Uterus (tissue), 4 donors: ENCODE measurements around the gene NFIC. TPM values are rescaled to one million over a fixed set of nuclear protein-coding genes. Genes with fewer than 3 reads are reported as not detected.

ENCODE experiments used
- DNase-seq, 2 donors: peaks; one replicate each; pipeline ENCODE4 v3.0.0-alpha.2; 2019 to 2020
- H3K27ac ChIP-seq, 2 donors: fragments of 200-600 bp; sonication (generic); 1 replicate in 1 of 2; 2 replicates in 1 of 2; pipeline ENCODE4 v1.5.1; 2016 to 2018
- H3K27me3 ChIP-seq, 2 donors: fragments of 200-600 bp; sonication (generic); one replicate each; pipeline ENCODE4 v1.5.1; 2018 to 2019; ENCODE audit warnings: control low read depth in 1 of 2
- H3K36me3 ChIP-seq, 2 donors: fragments of 200-600 bp; sonication (generic); one replicate each; pipeline ENCODE4 v1.5.1; 2019; ENCODE audit warnings: control low read depth in 1 of 2
- H3K4me1 ChIP-seq, 2 donors: fragments of 200-600 bp; sonication (generic); one replicate each; pipeline ENCODE4 v1.5.1; 2018 to 2019; ENCODE audit warnings: control low read depth in 1 of 2
- H3K4me3 ChIP-seq, 2 donors: fragments of 200-600 bp; sonication (generic); 1 replicate in 1 of 2; 2 replicates in 1 of 2; pipeline ENCODE4 v1.5.1; 2018 to 2019; ENCODE audit warnings: mild to moderate bottlenecking in 1 of 2
- H3K9me3 ChIP-seq, 2 donors: fragments of 200-600 bp; sonication (generic); one replicate each; pipeline ENCODE4 v1.5.1; 2019; ENCODE audit warnings: control low read depth in 1 of 2
- CTCF ChIP-seq, 4 experiments: fragments of 200-600 bp in 2 of 4; fragments of 450-650 bp in 2 of 4; sonication (generic) in 2 of 4; IDR thresholded peaks; one replicate each; pipeline ENCODE4 v1.5.1; 2016 to 2019; ENCODE audit warnings: antibody characterized with exemption in 4 of 4, mild to moderate bottlenecking in 2 of 4, moderate library complexity in 1 of 4
- POLR2A ChIP-seq, 2 donors: fragments of 450-650 bp; IDR thresholded peaks; one replicate each; pipeline ENCODE4 v1.6.1; 2016; ENCODE audit warnings: antibody characterized with exemption in 2 of 2, mild to moderate bottlenecking in 1 of 2, moderate library complexity in 1 of 2
- intact Hi-C: fragments of 100-400 bp; cut with DNase I; formaldehyde crosslinking; loops from one replicate; pipeline ENCODE4 v1.15.1; 2023; ENCODE audit warnings: low total_unique reads
- total RNA-seq, 4 donors: library from RNA; depleted of rRNA in 3 of 4; stranded (reverse); fragments of >200 nt in 3 of 4; gene quantifications; one replicate each; pipeline versions ENCODE4 v1.1.0 to v1.2.4, GENCODE V29; 2014 to 2023
- donor health status: DM: yes; HTN: yes; CAD: no.

NFIC gene
- total RNA-seq, 4 donors from 2014 or later: 18.5 to 361 (median 82.9) TPM

GRCh38 chr19:3474614-3475013, 108.2 kb downstream of the NFIC start:
- intact Hi-C loops: no loop called here
- no peaks in the 10 kb centered on the region for H3K9me3 ChIP-seq
- TF ChIP-seq CTCF (IDR thresholded peaks at IDR 0.05) (no peak), POLR2A (IDR thresholded peaks at IDR 0.05) (no peak)

GRCh38 chr19:3475449-3475848, 109.1 kb downstream of the NFIC start:
- intact Hi-C loops: no loop called here
- H3K36me3 ChIP-seq: no peaks in the 10 kb centered on the region
- no peak for DNase-seq
- no peak overlapping the region for H3K27ac ChIP-seq
- H3K4me1 ChIP-seq: peaks cover 0 to 3% of the 10 kb centered on the region in 2 donors
- no peak for TF ChIP-seq POLR2A (IDR thresholded peaks at IDR 0.05)
- TF ChIP-seq CTCF (IDR thresholded peaks at IDR 0.05): no peak
- H3K27me3 ChIP-seq: no peaks in the 10 kb centered on the region
- no peak overlapping the region for H3K4me3 ChIP-seq
- no peaks in the 10 kb centered on the region for H3K9me3 ChIP-seq

More at GRCh38 chr19:3474614-3475013, 108.2 kb downstream of the NFIC start:
- no peaks in the 10 kb centered on the region for H3K27me3 ChIP-seq
- no peaks in the 10 kb centered on the region for H3K36me3 ChIP-seq
- no peak for DNase-seq
- no peak overlapping the region for H3K27ac ChIP-seq
- H3K4me3 ChIP-seq: no peak overlapping the region
- peaks cover 0 to 3% of the 10 kb centered on the region in 2 donors for H3K4me1 ChIP-seq

- H3K36me3 ChIP-seq: no peaks in the 10 kb centered on the region
- no peaks in the 10 kb centered on the region for H3K9me3 ChIP-seq
- no peak overlapping the region for H3K4me3 ChIP-seq
- intact Hi-C loops: no loop called here
- peaks cover 0 to 3% of the 10 kb centered on the region in 2 donors for H3K4me1 ChIP-seq
- H3K27ac ChIP-seq: no peak overlapping the region
- no peak for DNase-seq
- TF ChIP-seq CTCF (IDR thresholded peaks at IDR 0.05): no peak
- no peak for TF ChIP-seq POLR2A (IDR thresholded peaks at IDR 0.05)
- peaks cover 0 to 5% of the 10 kb centered on the region in 2 donors for H3K27me3 ChIP-seq
Measured at GRCh38 chr19:3476830-3477229, 110.4 kb downstream of the NFIC start.

- H3K9me3 ChIP-seq: no peaks in the 10 kb centered on the region
- intact Hi-C loops: no loop called here
Measured at GRCh38 chr19:3477506-3477905, 111.1 kb downstream of the NFIC start.

GRCh38 chr19:3477951-3478350, 111.6 kb downstream of the NFIC start:
- no peak for TF ChIP-seq POLR2A (IDR thresholded peaks at IDR 0.05)
- TF ChIP-seq CTCF (IDR thresholded peaks at IDR 0.05): no peak
- no peak overlapping the region for H3K27ac ChIP-seq

More at GRCh38 chr19:3477506-3477905, 111.1 kb downstream of the NFIC start:
- H3K27me3 ChIP-seq: peaks cover 4 to 5% of the 10 kb centered on the region in 2 donors
- TF ChIP-seq POLR2A (IDR thresholded peaks at IDR 0.05) (no peak), CTCF (IDR thresholded peaks at IDR 0.05) (no peak)
- H3K4me3 ChIP-seq: no peak overlapping the region
- H3K4me1 ChIP-seq: peaks cover 0 to 3% of the 10 kb centered on the region in 2 donors
- no peak overlapping the region for H3K27ac ChIP-seq
- no peaks in the 10 kb centered on the region for H3K36me3 ChIP-seq
- DNase-seq: no peak

More at GRCh38 chr19:3477951-3478350, 111.6 kb downstream of the NFIC start:
- Histone ChIP-seq H3K4me3 (no peak overlapping the region), H3K27me3 (peaks cover 5 to 7% of the 10 kb centered on the region in 2 donors), H3K4me1 (no peaks in the 10 kb centered on the region), H3K9me3 (no peaks in the 10 kb centered on the region), H3K36me3 (no peaks in the 10 kb centered on the region)
- intact Hi-C loops: no loop called here
- no peak for DNase-seq
